Fibroblast of lung (primary cell): ENCODE results near the gene TAMALIN. TPM values are rescaled to one million over a fixed set of nuclear protein-coding genes. Genes with fewer than 3 reads are reported as not detected.
A peak's percentile ranks its signal among the peaks of the same experiment; 100 is the strongest.

Source experiments
- DNase-seq, 2 donors: peaks; one replicate each; pipeline versions ENCODE4 v3.0.0 to v3.0.0-alpha.2; 2010; ENCODE audit warnings: low read depth in 2 of 2
- H2AFZ ChIP-seq: 2 replicates; pipeline ENCODE4 v1.5.1; 2012; ENCODE audit warnings: low read length, control low read depth, inconsistent platforms
- H3K27ac ChIP-seq: 2 replicates; pipeline ENCODE4 v1.5.1; 2011; ENCODE audit warnings: low read length, control low read depth; ENCODE audit not compliant: insufficient read depth
- H3K27me3 ChIP-seq: 2 replicates; pipeline ENCODE4 v1.5.1; 2011; ENCODE audit warnings: mild to moderate bottlenecking, low read length; ENCODE audit not compliant: control insufficient read depth, insufficient read depth
- H3K36me3 ChIP-seq: 2 replicates; pipeline ENCODE4 v1.5.1; 2011; ENCODE audit warnings: low read length; ENCODE audit not compliant: control insufficient read depth, insufficient read depth
- H3K4me1 ChIP-seq: 2 replicates; pipeline ENCODE4 v1.5.1; 2011; ENCODE audit warnings: low read length; ENCODE audit not compliant: control insufficient read depth, insufficient read depth; ENCODE audit errors: extremely low read depth
- H3K4me2 ChIP-seq: 2 replicates; pipeline ENCODE4 v1.5.1; 2011; ENCODE audit warnings: low read length, control low read depth; ENCODE audit not compliant: insufficient read depth; ENCODE audit errors: extremely low read depth
- H3K4me3 ChIP-seq, 4 experiments: fragments of 200-600 bp in 1 of 4; sonication (generic) in 1 of 4; replicated peaks in 1 of 4; 2 replicates each; pipeline ENCODE4 v1.5.1; 2011 to 2016; ENCODE audit warnings: low read length in 4 of 4, low read depth in 3 of 4, mild to moderate bottlenecking in 3 of 4, control low read depth in 2 of 4, inconsistent platforms in 1 of 4, mixed read lengths in 1 of 4; ENCODE audit not compliant: insufficient read depth in 1 of 4; ENCODE audit errors: control extremely low read depth in 1 of 4
- H3K79me2 ChIP-seq: 2 replicates; pipeline ENCODE4 v1.5.1; 2012; ENCODE audit warnings: mild to moderate bottlenecking, low read length, inconsistent platforms; ENCODE audit not compliant: control insufficient read depth, insufficient read depth
- H3K9ac ChIP-seq: 2 replicates; pipeline ENCODE4 v1.5.1; 2011; ENCODE audit warnings: mild to moderate bottlenecking, low read length, control low read depth; ENCODE audit not compliant: insufficient read depth
- H3K9me3 ChIP-seq: 2 replicates; pipeline ENCODE4 v1.5.1; 2012; ENCODE audit warnings: low read depth, low read length; ENCODE audit not compliant: control insufficient read depth, insufficient read depth
- H4K20me1 ChIP-seq: 2 replicates; pipeline ENCODE4 v1.5.1; 2011; ENCODE audit warnings: low read length; ENCODE audit not compliant: control insufficient read depth, insufficient read depth; ENCODE audit errors: extremely low read depth
- EZH2 ChIP-seq: IDR thresholded peaks from 2 replicates; pipeline ENCODE4 v1.5.1; 2012; ENCODE audit warnings: low read length, control low read depth, mild to moderate bottlenecking; ENCODE audit errors: missing control alignments
- polyA plus RNA-seq, 2 donors: library from polyadenylated mRNA; depleted of rRNA in 1 of 2; stranded (reverse) in 1 of 2; unstranded in 1 of 2; fragments of >200 nt; gene quantifications; 2 replicates each; pipeline ENCODE4 v1.2.1, GENCODE V29; 2011 to 2012; ENCODE audit warnings: missing spikeins in 1 of 2
- total RNA-seq: library from RNA; depleted of rRNA; stranded (reverse); fragments of >200 nt; gene quantifications from 2 replicates; pipeline ENCODE4 v1.2.1, GENCODE V29; 2014
- TF ChIP-seq, protein P1 (sequence below), 2 donors: IDR thresholded peaks in 1 of 2; conservative IDR thresholded peaks in 1 of 2; 1 replicate in 1 of 2; 2 replicates in 1 of 2; pipeline ENCODE4 v1.5.1; 2011 to 2012; ENCODE audit warnings: low read length in 2 of 2, control low read depth in 1 of 2, inconsistent platforms in 1 of 2, low read depth in 1 of 2, mild to moderate bottlenecking in 1 of 2

The TAMALIN gene
- total and polyA plus RNA-seq, 2 donors (not counting 1 experiment from before 2014, with no cell fraction given), result 5.3 to 12.1 TPM

DNA sequence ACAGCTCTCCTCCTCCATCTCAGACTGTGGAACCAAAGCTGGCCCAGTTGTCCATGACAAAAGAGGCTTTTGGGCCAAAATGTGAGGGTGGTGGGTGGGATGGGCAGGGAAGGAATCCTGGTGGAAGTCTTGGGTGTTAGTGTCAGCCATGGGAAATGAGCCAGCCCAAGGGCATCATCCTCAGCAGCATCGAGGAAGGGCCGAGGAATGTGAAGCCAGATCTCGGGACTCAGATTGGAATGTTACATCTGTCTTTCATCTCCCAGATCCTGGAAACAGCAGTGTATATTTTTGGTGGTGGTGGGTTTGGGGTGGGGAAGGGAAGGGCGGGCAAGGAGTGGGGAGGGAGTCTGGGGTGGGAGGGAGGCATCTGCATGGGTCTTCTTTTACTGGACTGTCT is 11.8 kb upstream of the TAMALIN start:
- H3K4me3 ChIP-seq, result no peak overlapping the region
- H3K27me3 ChIP-seq, result no peaks in the 10 kb centered on the region
- peaks cover 11% of the 10 kb centered on the region for H3K36me3 ChIP-seq
- no peaks in the 10 kb centered on the region for H3K9me3 ChIP-seq
- H2AFZ ChIP-seq, result no peak overlapping the region
- H3K79me2 ChIP-seq, result no peaks in the 10 kb centered on the region
- no peak overlapping the region for H3K9ac ChIP-seq
- TF ChIP-seq, protein P1, sequence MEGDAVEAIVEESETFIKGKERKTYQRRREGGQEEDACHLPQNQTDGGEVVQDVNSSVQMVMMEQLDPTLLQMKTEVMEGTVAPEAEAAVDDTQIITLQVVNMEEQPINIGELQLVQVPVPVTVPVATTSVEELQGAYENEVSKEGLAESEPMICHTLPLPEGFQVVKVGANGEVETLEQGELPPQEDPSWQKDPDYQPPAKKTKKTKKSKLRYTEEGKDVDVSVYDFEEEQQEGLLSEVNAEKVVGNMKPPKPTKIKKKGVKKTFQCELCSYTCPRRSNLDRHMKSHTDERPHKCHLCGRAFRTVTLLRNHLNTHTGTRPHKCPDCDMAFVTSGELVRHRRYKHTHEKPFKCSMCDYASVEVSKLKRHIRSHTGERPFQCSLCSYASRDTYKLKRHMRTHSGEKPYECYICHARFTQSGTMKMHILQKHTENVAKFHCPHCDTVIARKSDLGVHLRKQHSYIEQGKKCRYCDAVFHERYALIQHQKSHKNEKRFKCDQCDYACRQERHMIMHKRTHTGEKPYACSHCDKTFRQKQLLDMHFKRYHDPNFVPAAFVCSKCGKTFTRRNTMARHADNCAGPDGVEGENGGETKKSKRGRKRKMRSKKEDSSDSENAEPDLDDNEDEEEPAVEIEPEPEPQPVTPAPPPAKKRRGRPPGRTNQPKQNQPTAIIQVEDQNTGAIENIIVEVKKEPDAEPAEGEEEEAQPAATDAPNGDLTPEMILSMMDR (conservative IDR thresholded peaks at IDR 0.05 in 1 of 2, IDR thresholded peaks at IDR 0.05 in 1 of 2; ENCODE audit: low read depth in 1 of 2, low read length in 2 of 2), result no peak
- no peak for TF ChIP-seq EZH2
- H3K27ac ChIP-seq, result no peak overlapping the region
- no peaks in the 10 kb centered on the region for H4K20me1 ChIP-seq
- H3K4me2 ChIP-seq, result no peak overlapping the region
- peak in 1 of 2 donors; percentile 43 for DNase-seq
- no peaks in the 10 kb centered on the region for H3K4me1 ChIP-seq

DNA sequence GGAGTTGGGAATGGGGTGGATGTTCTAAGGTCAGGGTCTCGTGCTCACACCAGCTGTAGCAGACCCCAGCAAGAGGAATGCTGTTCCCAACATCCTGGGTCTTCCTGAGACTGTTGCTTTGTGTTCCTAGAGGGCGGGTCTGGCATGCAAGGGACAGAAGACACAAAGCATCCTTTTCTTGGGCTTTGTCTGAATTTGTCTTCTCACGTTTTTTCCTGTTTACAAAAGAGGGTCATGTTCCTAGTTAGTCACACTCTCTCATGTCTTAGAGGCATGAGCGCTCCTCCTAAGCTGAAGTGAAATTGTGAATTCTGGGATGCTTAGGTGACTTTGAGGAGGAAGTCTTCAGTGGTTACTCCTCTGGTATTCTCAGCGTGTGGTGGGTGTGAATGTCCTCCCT is 9.6 kb upstream of the TAMALIN start:
- Histone ChIP-seq H3K9ac (no peak overlapping the region), H3K4me2 (no peak overlapping the region), H3K36me3 (peaks cover 11% of the 10 kb centered on the region), H3K4me1 (no peaks in the 10 kb centered on the region), H4K20me1 (no peaks in the 10 kb centered on the region), H3K9me3 (no peaks in the 10 kb centered on the region), H2AFZ (no peak overlapping the region), H3K27ac (no peak overlapping the region), H3K4me3 (no peak overlapping the region), H3K27me3 (no peaks in the 10 kb centered on the region), H3K79me2 (no peaks in the 10 kb centered on the region)
- DNase-seq, result no peak
- TF ChIP-seq, protein P1 (conservative IDR thresholded peaks at IDR 0.05 in 1 of 2, IDR thresholded peaks at IDR 0.05 in 1 of 2; ENCODE audit: low read depth in 1 of 2, low read length in 2 of 2), result no peak
- no peak for TF ChIP-seq EZH2

DNA sequence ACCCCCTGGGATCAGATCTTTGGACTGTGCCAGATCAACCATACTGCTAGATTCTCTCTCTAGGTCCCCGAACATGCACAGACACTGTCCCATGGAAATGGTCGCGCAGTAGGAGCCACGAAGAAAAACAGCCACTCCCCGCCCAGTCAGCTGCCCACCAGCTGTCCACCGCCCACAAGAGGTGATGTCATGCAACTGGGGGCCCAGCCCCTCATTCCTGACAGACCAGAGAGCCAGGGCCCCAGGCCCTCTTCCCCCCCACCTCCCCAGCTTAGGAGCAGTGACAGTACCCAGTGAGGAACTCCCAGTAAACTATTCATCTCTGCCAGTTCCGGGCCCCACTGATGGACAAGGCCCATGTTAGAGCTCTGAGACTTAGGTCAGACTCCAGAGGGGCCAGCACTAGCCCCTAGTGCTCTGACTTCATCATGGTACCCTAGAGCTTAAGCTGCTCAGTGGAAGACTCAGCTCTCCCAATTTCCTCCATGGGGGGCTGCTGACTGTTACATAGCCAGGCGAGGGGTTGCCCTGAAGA is 3.7 kb upstream of the TAMALIN start:
- Histone ChIP-seq H2AFZ (no peak overlapping the region), H3K9me3 (no peaks in the 10 kb centered on the region), H3K36me3 (no peaks in the 10 kb centered on the region), H3K27ac (no peak overlapping the region), H3K4me1 (no peaks in the 10 kb centered on the region), H4K20me1 (no peaks in the 10 kb centered on the region), H3K4me3 (no peak overlapping the region), H3K4me2 (no peak overlapping the region), H3K9ac (no peak overlapping the region), H3K79me2 (no peaks in the 10 kb centered on the region), H3K27me3 (peaks cover 16% of the 10 kb centered on the region)
- TF ChIP-seq, protein P1 (conservative IDR thresholded peaks at IDR 0.05 in 1 of 2, IDR thresholded peaks at IDR 0.05 in 1 of 2; ENCODE audit: low read depth in 1 of 2, low read length in 2 of 2), result no peak
- TF ChIP-seq EZH2, result no peak
- DNase-seq, result no peak
